ENCODE data around the gene C4BPA.

The C4BPA gene

GRCh38 chr1:207181847-207182246, 77.8 kb downstream of the C4BPA start:
- no peak for DNase-seq (ENCODE audit: low read depth in 1 of 2, low spot score in 1 of 2)

DNA sequence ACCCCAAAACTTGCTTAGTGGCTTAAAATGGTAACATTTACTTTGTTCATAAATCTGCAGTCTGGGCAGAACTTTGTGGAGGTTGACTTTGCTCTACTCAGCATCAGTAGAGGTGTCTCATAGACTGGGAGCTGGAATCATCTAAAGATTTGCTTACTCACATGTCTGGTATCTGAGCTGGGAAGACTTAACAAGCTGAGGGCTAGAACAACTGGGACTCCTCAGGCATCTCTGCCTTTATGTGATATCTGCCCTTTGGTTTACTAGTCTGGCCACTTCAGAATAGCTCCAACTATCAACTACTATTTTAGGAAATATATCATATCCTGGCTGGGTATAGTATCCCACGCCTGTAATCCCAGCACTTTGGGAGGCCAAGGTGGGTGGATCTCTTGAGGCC, 82.5 kb downstream of the C4BPA start:
- DNase-seq (ENCODE audit: low read depth in 1 of 2, low spot score in 1 of 2), result no peak

GRCh38 chr1:207188901-207189300, 84.9 kb downstream of the C4BPA start:
- DNase-seq (ENCODE audit: low read depth in 1 of 2, low spot score in 1 of 2), result no peak

GRCh38 chr1:207191061-207191460, 87.0 kb downstream of the C4BPA start:
- no peak for DNase-seq (ENCODE audit: low read depth in 1 of 2, low spot score in 1 of 2)

GRCh38 chr1:207191776-207192175, 87.7 kb downstream of the C4BPA start:
- no peak for DNase-seq (ENCODE audit: low read depth in 1 of 2, low spot score in 1 of 2)

GRCh38 chr1:207194197-207194596, 90.2 kb downstream of the C4BPA start:
- no peak for DNase-seq (ENCODE audit: low read depth in 1 of 2, low spot score in 1 of 2)

All from activated CD4-positive, alpha-beta T cell treated with anti-CD3 and anti-CD28 coated beads, Interleukin-2, amount 50 U/mL, for 24 hours (primary cell).